GM18511 (cell line): ENCODE results near the gene GRID1.
"Not testable (repeated sequence)": the region's sequence is repeated elsewhere in the genome, so short reads cannot be mapped to it uniquely, and the experiment has no call there.

Experiments used
- ATAC-seq: cut with Tn5 transposase; IDR thresholded peaks from one replicate; pipeline ENCODE4 v1.9.1; 2021; ENCODE audit warnings: mild to moderate bottlenecking, moderate library complexity; ENCODE audit not compliant: unreplicated experiment

GRID1 gene

DNA sequence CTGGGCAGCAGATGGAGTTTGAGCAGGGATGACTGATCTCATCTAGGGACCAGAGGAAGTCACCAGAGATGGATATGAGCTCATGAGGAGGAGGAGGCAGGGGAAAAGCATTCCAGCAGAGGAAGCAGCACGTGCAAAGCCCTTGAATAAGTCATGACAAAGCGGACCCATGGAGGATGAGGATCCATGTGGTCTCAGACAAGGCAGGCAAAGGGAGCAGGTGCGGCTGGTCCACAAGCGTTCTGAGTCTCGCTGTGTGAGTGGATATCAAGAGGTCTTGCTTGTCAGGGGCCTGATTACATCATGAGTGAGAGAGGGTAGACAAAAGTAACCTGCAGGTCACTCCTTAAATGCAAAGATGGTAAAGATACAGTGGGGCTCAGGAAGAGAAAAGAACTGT lies 307.6 kb downstream of the GRID1 start:
- no peak for ATAC-seq

DNA sequence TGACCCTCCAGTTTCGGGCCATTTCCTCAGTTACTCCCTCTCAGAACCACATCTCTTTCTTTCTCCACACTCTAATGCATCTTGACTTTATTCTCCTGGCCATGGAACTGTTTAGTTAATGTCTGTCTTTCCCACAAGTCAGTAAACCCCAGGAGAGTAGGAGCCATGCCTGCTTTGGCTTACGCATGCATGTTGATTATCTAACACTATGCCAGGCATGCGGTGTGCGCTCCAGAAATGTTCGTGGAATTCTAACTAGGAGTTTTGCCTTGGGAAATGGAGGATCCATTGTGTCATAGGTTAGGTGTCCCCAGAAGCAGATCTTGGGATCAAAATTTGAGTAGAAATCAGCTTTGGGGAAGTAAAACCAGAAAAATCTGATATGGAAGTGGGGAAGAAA lies 308.9 kb downstream of the GRID1 start:
- ATAC-seq, result no peak

DNA sequence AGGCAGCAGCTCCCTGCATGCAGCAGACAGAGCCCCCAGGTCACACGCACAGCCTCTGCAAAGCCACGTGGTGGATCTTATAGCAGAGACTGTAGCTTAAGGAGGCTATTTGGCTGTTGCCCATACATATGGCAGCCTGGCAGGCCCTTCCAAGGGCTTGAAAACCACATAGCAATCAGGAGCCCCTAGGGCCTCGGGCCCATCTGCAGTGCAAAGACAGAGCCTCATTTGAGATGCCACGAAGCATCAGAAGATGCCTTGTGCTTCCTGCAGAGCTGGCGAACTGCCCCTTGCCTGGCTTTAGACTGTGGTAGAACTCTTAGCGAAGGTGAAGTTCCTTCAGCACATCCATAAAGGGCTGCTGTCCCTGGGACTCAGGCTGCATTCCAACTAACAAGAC lies 309.9 kb downstream of the GRID1 start:
- ATAC-seq, result no peak

DNA sequence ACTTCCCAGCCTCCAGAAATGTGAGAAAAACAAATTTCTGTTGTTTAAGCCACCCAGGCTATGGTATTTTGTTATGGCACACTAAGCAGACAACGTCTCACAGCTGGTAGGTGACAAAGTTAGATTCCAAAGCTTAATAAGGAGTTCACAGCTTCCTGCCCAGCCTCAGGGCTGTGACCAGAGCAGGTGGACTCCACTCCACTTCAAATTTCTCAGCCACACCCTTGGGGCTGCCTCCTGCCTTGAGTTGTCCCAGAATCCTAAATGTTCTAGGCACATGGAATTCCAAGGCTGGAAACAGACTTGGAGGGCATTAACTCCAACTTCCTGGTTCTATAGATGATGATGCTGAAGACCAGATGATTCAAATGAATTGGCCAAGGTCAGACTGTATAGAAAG lies 310.7 kb downstream of the GRID1 start:
- no peak for ATAC-seq

DNA sequence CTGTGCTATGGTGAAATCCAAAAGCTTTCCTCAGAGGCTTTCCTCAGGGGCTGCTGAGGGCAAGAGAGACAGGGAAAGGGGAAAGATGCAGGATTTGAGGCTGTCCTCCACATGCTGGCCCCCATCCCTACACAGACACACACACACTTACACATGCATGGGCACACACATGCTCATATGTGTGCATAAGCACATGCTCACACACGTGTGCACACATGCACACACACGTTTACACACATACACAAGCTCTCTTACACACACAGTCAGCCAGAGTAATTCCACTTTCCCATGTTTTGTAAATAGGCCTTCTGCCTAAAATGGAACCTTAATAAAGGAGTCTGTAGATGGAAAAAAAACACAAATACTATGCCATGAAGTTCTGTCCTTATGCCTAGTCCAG lies 312.9 kb downstream of the GRID1 start:
- ATAC-seq, result no peak

DNA sequence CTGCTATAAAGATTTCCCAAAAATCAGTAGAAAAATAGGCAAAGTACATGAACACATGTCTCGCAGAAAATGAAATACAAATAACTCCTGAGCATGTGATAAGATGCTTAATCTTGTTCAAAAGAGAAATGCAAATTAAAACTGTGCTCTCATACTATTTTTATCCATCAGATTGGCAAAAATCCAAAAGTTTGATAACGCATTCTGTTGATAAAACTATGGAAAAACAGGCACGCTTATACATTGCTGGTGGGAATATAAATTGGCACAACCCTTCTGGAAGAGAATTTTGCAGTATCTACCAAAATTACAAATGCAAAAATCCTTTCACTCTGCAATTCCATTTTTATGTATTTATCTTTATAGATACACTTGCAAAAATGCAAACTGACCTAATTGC lies 315.0 kb downstream of the GRID1 start:
- no peak for ATAC-seq

DNA sequence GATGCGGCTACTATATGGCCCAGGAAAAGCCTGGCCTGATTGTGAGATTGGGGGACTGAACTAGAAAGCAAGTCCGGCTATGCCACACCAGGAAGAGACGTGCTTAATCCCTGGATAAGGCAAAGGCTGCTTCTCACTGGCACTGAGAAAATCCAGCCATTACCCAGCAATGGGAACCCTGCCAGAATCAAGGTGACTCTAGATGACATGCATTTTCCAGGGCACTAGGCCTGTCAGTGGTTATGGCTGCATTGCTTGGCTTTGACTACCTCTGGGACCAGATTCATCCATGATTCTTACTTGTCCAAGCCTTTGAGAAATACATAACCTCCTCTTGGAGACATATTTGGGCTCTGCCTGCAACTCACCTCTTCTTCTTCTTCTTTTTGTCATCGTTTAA lies 317.2 kb downstream of the GRID1 start:
- no peak for ATAC-seq

DNA sequence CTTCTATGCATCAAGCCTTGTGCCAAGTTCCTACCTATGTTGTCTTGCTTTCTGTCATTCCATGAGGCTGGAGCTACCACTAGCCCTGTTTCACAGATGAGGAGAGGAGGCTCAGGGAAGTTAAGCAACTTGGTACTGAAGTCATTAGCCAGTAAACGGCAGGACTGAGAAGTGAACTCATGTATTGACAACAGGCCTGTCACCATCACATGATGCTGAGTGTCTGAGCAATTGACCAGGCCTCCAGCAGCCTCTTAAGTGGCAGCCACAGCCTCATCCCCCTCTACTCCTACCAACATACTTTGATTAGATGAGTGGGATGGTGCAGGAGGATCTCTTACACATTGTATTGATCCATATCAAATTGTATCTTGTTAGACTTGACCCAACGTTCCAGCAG lies 317.6 kb downstream of the GRID1 start:
- ATAC-seq, result no peak

DNA sequence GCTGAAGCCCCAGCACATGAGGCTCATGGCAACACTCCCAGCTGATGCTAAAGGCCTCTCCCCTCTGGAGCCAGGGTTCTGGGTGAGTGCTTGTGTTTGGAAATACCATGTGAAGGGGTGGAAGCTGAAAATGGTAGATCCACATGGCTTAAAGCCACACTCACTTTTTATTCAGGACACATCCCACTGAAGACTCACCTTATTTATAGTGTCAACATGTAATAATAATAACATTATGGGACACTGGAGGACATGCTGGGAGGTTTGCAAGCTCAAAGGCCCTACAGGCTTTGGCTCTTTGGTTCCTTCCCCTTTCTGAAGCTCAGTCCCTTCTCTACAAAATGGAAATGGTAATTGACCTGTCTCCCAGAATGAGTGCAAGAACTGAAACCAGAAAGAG lies 318.0 kb downstream of the GRID1 start:
- no peak for ATAC-seq

DNA sequence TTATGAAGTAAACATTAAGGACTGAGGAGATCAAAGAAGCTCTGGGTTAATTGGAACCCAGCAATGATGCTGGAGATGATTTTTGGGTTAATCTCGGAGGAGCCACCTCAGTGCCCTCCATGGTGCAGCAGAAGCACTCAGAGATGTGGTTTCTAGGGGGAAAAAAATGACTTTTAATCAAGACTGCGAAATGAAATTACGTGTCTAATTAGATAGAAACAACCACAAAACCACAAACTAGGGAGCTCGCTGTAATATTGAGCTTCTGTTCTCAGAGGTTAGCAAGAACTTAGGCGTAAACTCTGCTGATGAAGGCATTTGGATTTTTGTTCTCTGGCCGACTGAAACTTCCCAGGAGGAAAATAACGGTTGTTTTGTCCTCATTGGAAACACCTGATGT lies 319.0 kb downstream of the GRID1 start:
- no peak for ATAC-seq

DNA sequence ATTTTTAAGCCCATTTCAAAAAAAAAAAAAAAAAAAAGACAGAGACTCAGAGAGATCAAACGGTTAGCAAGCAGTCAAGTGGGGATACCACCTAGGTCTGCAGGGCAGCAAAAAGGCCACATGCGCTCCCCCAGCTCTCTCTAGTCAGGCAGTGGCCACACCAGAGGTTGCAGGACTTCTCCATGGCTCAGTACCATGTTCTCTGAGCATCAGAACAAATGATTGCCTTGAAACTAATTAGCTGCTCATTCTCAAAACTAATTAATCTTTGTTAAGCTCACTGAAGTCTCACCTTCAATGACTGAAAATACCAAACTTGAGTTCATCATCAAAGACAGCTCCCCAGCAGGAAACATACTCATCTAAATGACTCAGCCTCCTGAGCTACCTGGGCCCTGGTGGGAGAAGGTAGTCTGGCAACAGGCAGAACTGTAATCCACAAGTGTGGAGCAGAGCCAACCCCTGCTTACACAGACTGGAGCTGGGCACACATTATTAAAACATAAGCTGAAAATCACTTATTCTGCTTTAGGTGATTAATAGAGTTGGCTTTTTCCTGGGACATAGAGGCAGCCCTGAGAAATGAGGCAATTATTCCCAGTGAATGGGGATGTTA lies 319.6 kb downstream of the GRID1 start:
- ATAC-seq, result no peak

DNA sequence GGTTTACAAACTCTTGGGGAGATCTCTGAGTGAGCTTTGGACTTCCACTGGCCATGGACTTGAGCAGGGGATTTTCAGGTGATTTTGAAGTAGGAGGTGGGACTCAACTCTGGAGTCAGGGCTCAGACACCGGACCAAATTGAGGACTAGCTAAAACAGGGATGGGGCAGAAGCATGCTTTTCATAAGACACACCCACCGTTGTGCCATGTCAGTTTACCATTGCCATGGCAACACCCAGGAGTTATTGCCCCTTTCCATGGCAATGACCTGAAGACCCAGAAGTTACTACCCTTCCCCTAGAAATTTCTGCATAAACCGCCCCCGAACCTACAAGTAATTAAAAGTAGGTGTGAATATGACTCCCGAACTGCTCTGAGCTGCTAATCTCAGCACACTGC lies 320.7 kb downstream of the GRID1 start:
- ATAC-seq, result no peak

DNA sequence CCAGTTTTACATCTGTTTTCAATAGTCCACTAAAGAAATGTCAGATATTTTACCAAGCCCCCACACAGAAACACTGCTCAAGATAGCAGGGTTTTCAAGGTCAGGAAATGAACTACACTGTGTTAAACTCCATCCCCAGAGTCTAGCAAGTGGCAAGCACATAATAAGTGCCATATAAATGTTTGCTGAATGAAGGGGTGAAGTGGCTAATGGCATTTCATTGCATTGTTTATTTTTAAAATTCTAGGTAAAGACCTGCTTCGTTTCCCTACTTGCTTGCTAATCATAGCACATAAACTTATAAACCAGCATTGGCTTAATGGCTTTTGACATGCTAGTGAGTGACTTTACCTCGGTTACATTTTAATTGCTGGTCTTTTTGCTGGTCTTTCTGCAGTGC lies 322.6 kb downstream of the GRID1 start:
- no peak for ATAC-seq

DNA sequence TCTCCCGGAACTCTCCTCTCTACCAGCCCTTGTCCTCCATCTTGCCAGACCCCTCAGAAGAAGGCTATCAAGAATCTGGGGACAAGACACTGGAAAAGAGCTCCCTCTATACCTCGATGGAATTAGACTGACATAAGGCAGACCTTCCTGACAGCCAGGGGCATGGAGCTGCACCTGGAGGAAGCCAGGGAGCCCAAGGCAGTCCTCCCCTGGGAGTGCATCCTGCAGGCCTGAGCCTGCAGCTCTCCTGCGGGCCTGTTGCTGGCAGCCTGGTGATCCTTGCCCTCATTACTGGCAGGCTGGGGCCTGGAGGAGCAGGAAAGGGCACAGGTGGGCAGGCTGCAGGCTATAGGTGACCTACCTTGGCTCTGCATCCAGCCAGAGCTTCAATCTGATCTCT lies 323.4 kb downstream of the GRID1 start:
- no peak for ATAC-seq

DNA sequence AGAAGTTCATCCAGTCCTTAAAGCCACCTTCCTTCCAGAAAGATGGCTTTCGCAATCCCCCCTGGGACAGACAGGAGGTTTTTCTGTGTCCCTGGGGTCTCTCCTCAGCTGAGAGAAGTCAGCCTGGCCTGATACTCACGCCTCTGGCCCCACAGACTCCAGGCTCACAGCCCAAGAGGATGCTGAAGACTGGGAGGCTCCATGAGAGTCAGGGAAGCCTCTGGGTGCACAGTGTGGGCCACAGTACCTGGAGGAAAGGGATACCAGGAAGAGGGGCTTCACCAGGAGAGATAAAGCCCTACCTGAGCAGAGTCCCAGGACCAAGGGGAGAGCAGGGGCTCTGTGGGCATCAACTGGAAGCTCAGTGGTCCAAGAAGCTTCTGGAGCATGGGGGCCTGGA lies 324.4 kb downstream of the GRID1 start:
- ATAC-seq, result no peak

DNA sequence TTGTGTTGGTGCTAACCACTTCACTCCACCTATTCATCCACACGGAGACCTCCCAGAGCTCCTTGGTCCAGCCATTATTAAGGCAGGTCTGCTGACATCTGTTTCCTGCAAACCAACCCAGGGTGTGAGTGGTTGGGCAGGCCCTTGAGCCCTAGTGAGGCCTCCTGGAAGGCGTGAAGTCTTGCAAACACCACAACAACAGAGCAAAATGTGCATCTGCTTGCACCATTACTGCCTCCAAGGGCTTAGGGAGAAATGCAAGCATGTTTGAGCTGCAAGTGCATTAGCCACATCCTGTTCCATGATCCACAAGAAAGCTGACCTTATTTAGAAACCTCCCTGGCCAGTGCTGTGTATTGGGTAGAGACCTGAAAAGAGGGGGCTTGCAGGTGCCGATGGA lies 325.5 kb downstream of the GRID1 start:
- no peak for ATAC-seq

DNA sequence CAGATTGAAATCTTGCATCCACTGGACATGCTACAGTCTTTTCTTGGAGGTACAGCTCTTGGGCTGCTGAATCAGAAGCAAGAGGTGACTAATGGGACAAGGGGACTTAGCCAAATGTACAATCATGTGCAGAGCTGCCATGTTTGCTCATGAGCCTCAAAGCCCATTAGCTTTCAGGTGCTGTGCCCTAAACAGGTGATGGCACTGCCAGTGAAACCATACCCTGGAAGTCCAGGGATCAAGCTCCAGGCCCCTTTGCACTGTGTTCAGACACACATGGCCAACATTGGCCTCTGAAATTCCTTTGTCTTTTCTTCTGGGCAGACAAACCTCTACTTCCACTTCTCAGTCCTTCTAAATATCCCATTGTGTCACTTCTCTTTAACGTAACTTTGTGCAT lies 328.2 kb downstream of the GRID1 start:
- ATAC-seq, result no peak

DNA sequence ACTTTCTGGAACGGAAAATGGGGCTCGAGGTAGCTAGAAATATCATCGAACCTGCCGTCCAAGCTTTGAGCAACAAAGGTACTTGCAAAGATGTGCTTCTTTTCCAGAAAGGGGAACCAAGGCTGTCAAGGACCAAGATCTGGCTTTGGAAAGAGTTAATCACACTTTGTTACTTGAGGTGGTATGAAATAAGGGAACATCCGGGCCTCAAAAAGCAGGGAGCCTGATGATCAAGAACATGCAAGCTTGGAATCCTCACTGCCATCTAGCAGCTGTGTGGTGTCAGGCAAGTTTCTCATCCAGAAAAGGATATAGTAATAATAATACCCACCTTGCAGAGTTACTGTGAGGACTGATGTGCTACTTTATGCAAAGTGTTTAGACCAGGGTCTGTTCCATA lies 329.5 kb downstream of the GRID1 start:
- ATAC-seq, result no peak

DNA sequence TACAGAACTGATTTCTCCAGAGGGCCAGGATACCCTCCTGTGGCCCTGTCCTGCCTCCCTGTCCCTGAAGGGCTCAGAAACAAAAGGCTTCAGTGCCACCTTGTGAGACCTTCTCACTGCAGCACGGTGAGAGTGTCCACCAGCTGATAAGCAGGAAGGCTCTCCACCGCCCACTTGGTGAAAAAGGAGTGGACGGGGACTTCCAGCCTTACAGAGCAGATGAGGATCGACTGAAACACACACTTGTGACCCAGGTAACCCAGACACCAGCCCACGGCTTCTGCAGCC lies 330.1 kb downstream of the GRID1 start:
- ATAC-seq, result no peak

DNA sequence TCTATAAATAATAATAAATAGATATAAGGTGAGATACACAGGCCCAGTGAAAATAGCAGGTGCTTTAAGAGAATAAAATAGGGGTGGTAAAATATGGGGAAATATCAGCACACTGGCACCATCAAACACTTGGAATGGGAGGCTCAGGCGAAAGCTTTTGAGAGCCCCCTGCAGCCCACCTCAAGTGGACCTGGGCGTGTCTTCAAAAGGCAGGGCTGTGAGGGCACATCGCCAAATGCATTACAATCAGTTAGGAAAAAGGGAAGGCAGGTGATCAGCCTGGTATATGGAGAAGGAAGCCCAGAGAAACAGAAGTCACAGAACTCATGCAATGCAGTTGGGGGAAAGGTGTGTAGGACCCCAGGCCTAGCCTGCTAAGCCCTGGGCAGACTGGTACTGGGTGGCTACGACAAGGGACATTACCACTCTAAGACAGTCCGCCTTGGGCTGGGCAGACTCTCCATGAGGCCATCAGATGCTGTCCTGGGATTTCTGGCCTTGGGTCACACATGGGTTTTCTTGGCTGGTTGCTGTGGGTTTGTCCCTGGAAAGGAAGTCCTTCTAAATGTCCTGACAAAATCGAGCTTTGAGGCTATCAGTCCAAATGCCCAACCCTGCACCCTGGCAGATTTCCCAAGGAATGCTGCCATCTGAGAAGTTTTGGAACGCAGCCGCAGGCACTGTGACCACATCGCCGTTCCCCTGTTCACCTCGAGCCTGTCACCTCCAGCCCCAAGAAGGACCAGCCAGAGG lies 330.6 kb downstream of the GRID1 start:
- ATAC-seq, result no peak

DNA sequence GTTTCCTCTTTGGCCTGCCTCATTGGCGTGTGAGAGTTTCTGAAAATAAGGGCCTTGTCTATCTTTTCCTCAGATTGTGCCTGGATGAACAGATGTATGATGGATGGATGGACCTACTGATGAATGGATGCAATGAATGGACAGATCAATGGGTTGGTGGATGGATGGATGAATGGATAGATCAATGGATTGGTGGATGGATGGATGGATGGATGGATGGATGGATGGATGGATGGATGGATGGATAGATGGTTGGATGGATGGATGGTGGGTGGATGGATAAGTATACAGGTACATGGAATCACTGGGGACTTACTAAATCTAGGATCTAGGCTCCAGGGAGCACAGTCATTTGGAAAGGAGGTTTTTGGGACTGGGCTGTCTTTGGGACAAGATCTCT lies 331.9 kb downstream of the GRID1 start:
- no peak for ATAC-seq

DNA sequence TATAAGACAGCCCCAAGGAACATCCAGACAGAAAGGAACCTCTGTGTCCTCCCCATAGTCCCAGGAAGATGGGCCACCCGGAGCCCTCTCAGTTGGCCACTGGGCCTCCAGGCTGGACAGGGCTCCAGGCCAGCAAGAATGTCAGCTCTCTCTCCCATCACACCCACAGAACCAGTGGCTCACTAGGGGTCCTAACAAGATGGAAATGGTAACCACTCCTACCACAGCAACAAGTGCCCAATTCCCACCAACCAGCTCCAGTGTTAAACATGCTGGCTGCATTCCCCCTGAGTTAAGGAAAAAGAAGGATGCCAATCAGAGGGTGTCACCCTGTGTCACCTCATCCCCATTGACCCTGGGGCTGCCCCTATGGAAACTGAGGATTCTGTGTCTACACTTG lies 333.0 kb downstream of the GRID1 start:
- no peak for ATAC-seq

DNA sequence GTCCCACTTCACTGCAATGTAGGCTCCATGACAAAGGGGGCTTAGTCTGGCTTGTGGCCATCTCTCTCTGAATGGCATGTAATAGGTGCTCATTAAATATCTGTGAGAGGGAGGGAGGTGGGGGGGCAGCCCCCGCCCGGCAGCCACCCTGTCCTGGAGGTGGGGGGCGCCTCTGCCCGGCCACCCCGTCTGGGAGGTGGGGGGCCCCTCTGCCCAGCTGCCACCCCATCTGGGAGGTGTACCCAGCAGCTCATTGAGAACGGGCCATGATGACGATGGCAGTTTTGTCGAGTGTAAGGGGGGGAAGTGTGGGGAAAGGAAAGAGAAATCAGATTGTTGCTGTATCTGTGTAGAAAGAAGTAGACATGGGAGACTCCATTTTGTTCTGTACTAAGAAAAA lies 334.5 kb downstream of the GRID1 start:
- ATAC-seq, result not testable (repeated sequence)
